ENCODE results near the gene PIEZO2.
"Not testable (repeated sequence)": the region's sequence is repeated elsewhere in the genome, so short reads cannot be mapped to it uniquely, and the experiment has no call there.

PIEZO2 gene

GRCh38 chr18:10852385-10853303 is 296.7 kb downstream of the PIEZO2 start:
- no peak overlapping the region for H3K27ac ChIP-seq
- no peak for TF ChIP-seq CTCF (conservative IDR thresholded peaks at IDR 0.05)
- TF ChIP-seq ZFX (IDR thresholded peaks at IDR 0.05): no peak

- TF ChIP-seq CTCF (conservative IDR thresholded peaks at IDR 0.05) (peak; percentile 89), ZFX (IDR thresholded peaks at IDR 0.05) (no peak)
- no peak overlapping the region for H3K27ac ChIP-seq
Measured at GRCh38 chr18:10851824-10852319, 297.5 kb downstream of the PIEZO2 start.

- no peak overlapping the region for H3K27ac ChIP-seq
- TF ChIP-seq CTCF (conservative IDR thresholded peaks at IDR 0.05) (no peak), ZFX (IDR thresholded peaks at IDR 0.05) (no peak)
Measured at GRCh38 chr18:10850840-10851239, 298.5 kb downstream of the PIEZO2 start.

- no peak overlapping the region for H3K27ac ChIP-seq
- no peak for TF ChIP-seq CTCF (conservative IDR thresholded peaks at IDR 0.05)
- TF ChIP-seq ZFX (IDR thresholded peaks at IDR 0.05): no peak
Measured at GRCh38 chr18:10850216-10850615, 299.2 kb downstream of the PIEZO2 start.

GRCh38 chr18:10847907-10848306 is 301.5 kb downstream of the PIEZO2 start:
- no peak for TF ChIP-seq CTCF (conservative IDR thresholded peaks at IDR 0.05)
- TF ChIP-seq ZFX (IDR thresholded peaks at IDR 0.05): no peak
- H3K27ac ChIP-seq: no peak overlapping the region

- no peak overlapping the region for H3K27ac ChIP-seq
- no peak for TF ChIP-seq CTCF (conservative IDR thresholded peaks at IDR 0.05)
- TF ChIP-seq ZFX (IDR thresholded peaks at IDR 0.05): no peak
Measured at GRCh38 chr18:10847408-10847790, 302.0 kb downstream of the PIEZO2 start.

GRCh38 chr18:10846657-10847407 is 302.5 kb downstream of the PIEZO2 start:
- H3K27ac ChIP-seq: no peak overlapping the region
- no peak for TF ChIP-seq ZFX (IDR thresholded peaks at IDR 0.05)
- no peak for TF ChIP-seq CTCF (conservative IDR thresholded peaks at IDR 0.05)

GRCh38 chr18:10846035-10846434 is 303.3 kb downstream of the PIEZO2 start:
- H3K27ac ChIP-seq: not testable (repeated sequence)

Measured in C4-2B (cell line).